Activated naive CD8-positive, alpha-beta T cell treated with anti-CD3 and anti-CD28 coated beads for 36 hours (primary cell): Measurements from ENCODE around the gene PNPLA3. TPM values are rescaled to one million over a fixed set of nuclear protein-coding genes. Genes with fewer than 3 reads are reported as not detected.

Experiments used
- DNase-seq: peaks from one replicate; pipeline ENCODE4 v3.0.0; 2021
- H3K27ac Mint-ChIP-seq: one replicate; pipeline ENCODE4 v1.8.0; 2022; ENCODE audit warnings: mild to moderate bottlenecking, moderate library complexity, mixed read lengths
- H3K27me3 Mint-ChIP-seq: one replicate; pipeline ENCODE4 v1.8.0; 2022; ENCODE audit warnings: mild to moderate bottlenecking, mixed read lengths
- H3K36me3 Mint-ChIP-seq: one replicate; pipeline ENCODE4 v1.8.0; 2021; ENCODE audit warnings: mild to moderate bottlenecking, mixed read lengths
- H3K4me1 Mint-ChIP-seq: one replicate; pipeline ENCODE4 v1.8.0; 2021; ENCODE audit warnings: mixed read lengths
- H3K4me3 Mint-ChIP-seq: one replicate; pipeline ENCODE4 v1.8.0; 2022; ENCODE audit warnings: mild to moderate bottlenecking, moderate library complexity, mixed read lengths
- H3K9me3 Mint-ChIP-seq: one replicate; pipeline ENCODE4 v1.8.0; 2022; ENCODE audit warnings: mixed read lengths
- total RNA-seq, 2 experiments: library from RNA; stranded (reverse); gene quantifications; one replicate each; pipeline ENCODE4 v1.2.3, GENCODE V29; 2021

Gene PNPLA3
- total RNA-seq, result under 1 TPM; 0.39 to 0.52 TPM

- Mint-ChIP-seq H3K4me3 (peak within 1 kb of the TSS; percentile 80), H3K36me3 (no peaks in the 10 kb centered on the region), H3K27me3 (peaks cover 22% of the 10 kb centered on the region), H3K9me3 (no peaks in the 10 kb centered on the region), H3K27ac (peak within 1 kb of the TSS; percentile 48), H3K4me1 (peaks cover 4% of the 10 kb centered on the region)
- peak; percentile 81 for DNase-seq
These were observed at the start of gene PNPLA3 for GRCh38 chr22:43923631-43924464. Gene PNPLA3 (plus strand): TSS chr22:43923805. CDS start chr22:43923912, 107 bp downstream.

- Mint-ChIP-seq H3K9me3 (no peaks in the 10 kb centered on the region), H3K27me3 (peaks cover 23% of the 10 kb centered on the region), H3K27ac (no peak overlapping the region), H3K4me3 (no peak overlapping the region), H3K4me1 (no peaks in the 10 kb centered on the region), H3K36me3 (no peaks in the 10 kb centered on the region)
- no peak for DNase-seq
These were observed 46.6 kb upstream of the PNPLA3 start for GRCh38 chr22:43876866-43877509.

GRCh38 chr22:43878079-43878795, 45.4 kb upstream of the PNPLA3 start:
- peaks cover 15% of the 10 kb centered on the region for H3K27me3 Mint-ChIP-seq
- no peaks in the 10 kb centered on the region for H3K4me1 Mint-ChIP-seq
- no peak for DNase-seq
- no peak overlapping the region for H3K4me3 Mint-ChIP-seq
- no peaks in the 10 kb centered on the region for H3K9me3 Mint-ChIP-seq
- no peaks in the 10 kb centered on the region for H3K36me3 Mint-ChIP-seq
- H3K27ac Mint-ChIP-seq, result no peak overlapping the region

- no peak overlapping the region for H3K4me3 Mint-ChIP-seq
- peaks cover 15% of the 10 kb centered on the region for H3K27me3 Mint-ChIP-seq
- H3K4me1 Mint-ChIP-seq, result no peaks in the 10 kb centered on the region
- no peak overlapping the region for H3K27ac Mint-ChIP-seq
- no peak for DNase-seq
- no peaks in the 10 kb centered on the region for H3K9me3 Mint-ChIP-seq
- H3K36me3 Mint-ChIP-seq, result no peaks in the 10 kb centered on the region
These were observed 44.6 kb upstream of the PNPLA3 start for GRCh38 chr22:43878831-43879550.

GRCh38 chr22:43879901-43880540, 43.6 kb upstream of the PNPLA3 start:
- peaks cover 17% of the 10 kb centered on the region for H3K27me3 Mint-ChIP-seq
- H3K27ac Mint-ChIP-seq, result no peak overlapping the region
- H3K9me3 Mint-ChIP-seq, result no peaks in the 10 kb centered on the region
- no peaks in the 10 kb centered on the region for H3K4me1 Mint-ChIP-seq
- H3K36me3 Mint-ChIP-seq, result no peaks in the 10 kb centered on the region
- H3K4me3 Mint-ChIP-seq, result no peak overlapping the region
- no peak for DNase-seq

GRCh38 chr22:43880541-43880991, 43.0 kb upstream of the PNPLA3 start:
- no peaks in the 10 kb centered on the region for H3K36me3 Mint-ChIP-seq
- DNase-seq, result no peak
- H3K9me3 Mint-ChIP-seq, result no peaks in the 10 kb centered on the region
- H3K4me3 Mint-ChIP-seq, result no peak overlapping the region
- no peak overlapping the region for H3K27ac Mint-ChIP-seq
- H3K4me1 Mint-ChIP-seq, result no peaks in the 10 kb centered on the region
- H3K27me3 Mint-ChIP-seq, result peaks cover 21% of the 10 kb centered on the region

GRCh38 chr22:43881091-43882061, 42.2 kb upstream of the PNPLA3 start:
- H3K4me1 Mint-ChIP-seq, result no peaks in the 10 kb centered on the region
- H3K27me3 Mint-ChIP-seq, result peaks cover 25% of the 10 kb centered on the region
- H3K4me3 Mint-ChIP-seq, result no peak overlapping the region
- H3K36me3 Mint-ChIP-seq, result no peaks in the 10 kb centered on the region
- no peak overlapping the region for H3K27ac Mint-ChIP-seq
- no peak for DNase-seq
- no peaks in the 10 kb centered on the region for H3K9me3 Mint-ChIP-seq

GRCh38 chr22:43882122-43882767, 41.4 kb upstream of the PNPLA3 start:
- Mint-ChIP-seq H3K4me1 (no peaks in the 10 kb centered on the region), H3K36me3 (no peaks in the 10 kb centered on the region), H3K9me3 (no peaks in the 10 kb centered on the region), H3K4me3 (no peak overlapping the region), H3K27ac (no peak overlapping the region), H3K27me3 (peaks cover 25% of the 10 kb centered on the region)
- no peak for DNase-seq

- no peaks in the 10 kb centered on the region for H3K4me1 Mint-ChIP-seq
These were observed 40.5 kb upstream of the PNPLA3 start for GRCh38 chr22:43883012-43883661.

GRCh38 chr22:43883719-43884415, 39.7 kb upstream of the PNPLA3 start:
- Mint-ChIP-seq H3K4me1 (no peaks in the 10 kb centered on the region), H3K27me3 (peaks cover 30% of the 10 kb centered on the region), H3K27ac (no peak overlapping the region), H3K4me3 (no peak overlapping the region), H3K36me3 (no peaks in the 10 kb centered on the region), H3K9me3 (no peaks in the 10 kb centered on the region)
- DNase-seq, result no peak

More at GRCh38 chr22:43883012-43883661, 40.5 kb upstream of the PNPLA3 start:
- DNase-seq, result peak; percentile 46
- no peak overlapping the region for H3K27ac Mint-ChIP-seq
- peaks cover 23% of the 10 kb centered on the region for H3K27me3 Mint-ChIP-seq
- no peak overlapping the region for H3K4me3 Mint-ChIP-seq
- H3K36me3 Mint-ChIP-seq, result no peaks in the 10 kb centered on the region
- no peaks in the 10 kb centered on the region for H3K9me3 Mint-ChIP-seq

GRCh38 chr22:43884600-43885318, 38.8 kb upstream of the PNPLA3 start:
- H3K9me3 Mint-ChIP-seq, result no peaks in the 10 kb centered on the region
- H3K27me3 Mint-ChIP-seq, result peaks cover 33% of the 10 kb centered on the region
- H3K36me3 Mint-ChIP-seq, result no peaks in the 10 kb centered on the region
- H3K27ac Mint-ChIP-seq, result no peak overlapping the region
- DNase-seq, result peak; percentile 59
- no peak overlapping the region for H3K4me3 Mint-ChIP-seq
- no peaks in the 10 kb centered on the region for H3K4me1 Mint-ChIP-seq

- no peak for DNase-seq
- no peaks in the 10 kb centered on the region for H3K9me3 Mint-ChIP-seq
- peaks cover 36% of the 10 kb centered on the region for H3K27me3 Mint-ChIP-seq
- H3K36me3 Mint-ChIP-seq, result no peaks in the 10 kb centered on the region
- H3K4me3 Mint-ChIP-seq, result no peak overlapping the region
- no peak overlapping the region for H3K27ac Mint-ChIP-seq
- H3K4me1 Mint-ChIP-seq, result no peaks in the 10 kb centered on the region
These were observed 38.3 kb upstream of the PNPLA3 start for GRCh38 chr22:43885319-43885671.
